ENCODE results near the gene HDGFL1.

The HDGFL1 gene

DNA sequence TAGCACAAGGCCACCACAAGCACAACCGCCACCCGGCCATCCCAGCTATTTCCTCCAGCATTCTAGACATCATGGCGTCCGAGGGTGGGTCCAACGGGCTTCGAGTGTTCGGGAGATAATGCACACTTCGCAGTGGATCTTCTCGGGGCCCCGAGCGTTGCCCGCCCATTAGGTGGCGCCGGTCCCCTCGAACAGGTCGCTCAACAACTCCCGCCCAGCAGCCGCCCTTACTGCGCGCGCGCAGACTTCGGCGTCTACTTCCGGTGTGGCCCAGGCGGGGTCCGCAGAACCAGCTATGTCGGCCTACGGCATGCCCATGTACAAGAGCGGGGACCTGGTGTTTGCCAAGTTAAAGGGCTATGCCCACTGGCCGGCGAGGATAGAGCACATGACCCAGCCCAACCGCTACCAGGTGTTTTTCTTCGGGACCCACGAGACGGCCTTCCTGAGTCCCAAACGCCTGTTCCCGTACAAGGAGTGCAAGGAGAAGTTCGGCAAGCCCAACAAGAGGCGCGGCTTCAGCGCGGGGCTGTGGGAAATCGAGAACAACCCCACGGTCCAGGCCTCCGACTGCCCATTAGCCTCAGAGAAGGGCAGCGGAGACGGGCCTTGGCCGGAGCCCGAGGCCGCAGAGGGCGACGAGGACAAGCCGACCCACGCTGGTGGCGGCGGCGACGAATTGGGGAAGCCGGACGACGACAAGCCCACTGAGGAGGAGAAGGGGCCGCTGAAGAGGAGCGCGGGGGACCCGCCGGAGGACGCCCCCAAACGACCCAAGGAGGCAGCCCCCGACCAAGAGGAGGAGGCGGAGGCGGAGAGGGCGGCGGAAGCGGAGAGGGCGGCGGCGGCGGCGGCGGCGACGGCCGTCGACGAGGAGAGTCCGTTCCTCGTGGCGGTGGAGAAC lies at the start of gene HDGFL1:
HDGFL1 (plus strand) TSS at position 286 of the 904 bp plus-strand sequence; CDS start at position 296, 10 bp downstream.
- DNase-seq = no peak

DNA sequence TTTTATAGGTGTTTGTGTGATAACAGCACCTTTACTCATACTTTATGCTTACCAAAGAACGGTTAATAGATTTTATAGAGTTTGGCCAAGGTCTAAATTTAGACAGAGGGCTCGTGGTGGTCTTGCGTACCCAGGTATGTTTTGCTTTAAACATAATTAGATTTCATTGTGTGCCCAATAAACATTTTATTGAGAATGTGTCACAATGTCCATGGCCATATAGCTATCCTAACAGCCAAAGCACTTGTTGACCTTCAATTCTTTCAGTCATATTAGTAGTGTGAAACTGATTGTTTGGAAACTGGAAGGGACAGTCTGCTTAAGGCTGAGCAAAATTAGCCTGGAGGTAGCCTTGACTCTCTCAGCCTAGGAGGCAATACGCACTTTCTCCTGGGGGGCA lies 48.3 kb upstream of the HDGFL1 start:
- no peak for DNase-seq

- DNase-seq = no peak
Observed at GRCh38 chr6:22526736-22527135, 42.6 kb upstream of the HDGFL1 start.

GRCh38 chr6:22529866-22530265 lies 39.5 kb upstream of the HDGFL1 start:
- no peak for DNase-seq

DNA sequence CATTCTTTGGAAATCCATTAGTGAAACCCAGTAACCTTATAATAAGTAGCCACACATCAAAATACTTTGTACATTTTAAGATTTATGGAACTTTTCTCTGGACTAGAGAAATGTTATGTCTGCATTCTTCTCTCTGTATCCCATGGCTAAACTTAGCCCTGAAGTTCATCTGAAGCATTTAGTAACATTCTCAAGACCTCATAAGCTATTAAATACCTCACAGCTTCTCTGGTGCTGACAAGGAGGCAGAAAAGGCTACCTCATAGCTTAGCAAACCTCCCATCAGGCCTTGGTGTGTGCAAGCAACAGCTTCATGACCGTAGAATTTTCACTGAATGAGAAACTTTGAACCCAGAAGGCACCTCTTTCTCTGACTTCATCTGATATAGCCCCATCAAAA lies 38.9 kb upstream of the HDGFL1 start:
- no peak for DNase-seq

- no peak for DNase-seq
Observed at GRCh38 chr6:22536122-22536521, 33.2 kb upstream of the HDGFL1 start.

DNA sequence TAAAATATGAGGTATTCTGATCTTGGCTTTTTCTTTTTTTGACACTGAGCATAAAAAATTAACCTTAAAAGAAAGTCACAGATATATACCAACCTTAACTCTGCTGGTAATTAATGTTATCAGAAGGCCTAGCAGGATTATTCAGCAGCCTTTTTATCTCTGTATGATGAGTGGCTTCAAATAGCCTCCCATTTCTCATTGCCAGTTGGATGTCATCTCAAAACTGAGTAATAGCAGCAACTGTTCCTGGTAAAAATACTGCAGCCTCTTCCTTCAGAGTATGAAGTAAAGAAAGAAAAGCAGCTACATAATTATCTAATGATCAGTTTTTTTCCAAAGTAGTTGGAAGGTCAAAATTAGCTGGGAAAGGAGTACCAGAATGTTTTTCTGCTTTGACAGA lies 24.9 kb upstream of the HDGFL1 start:
- no peak for DNase-seq

- DNase-seq = no peak
Observed at GRCh38 chr6:22545051-22545450, 24.3 kb upstream of the HDGFL1 start.

DNA sequence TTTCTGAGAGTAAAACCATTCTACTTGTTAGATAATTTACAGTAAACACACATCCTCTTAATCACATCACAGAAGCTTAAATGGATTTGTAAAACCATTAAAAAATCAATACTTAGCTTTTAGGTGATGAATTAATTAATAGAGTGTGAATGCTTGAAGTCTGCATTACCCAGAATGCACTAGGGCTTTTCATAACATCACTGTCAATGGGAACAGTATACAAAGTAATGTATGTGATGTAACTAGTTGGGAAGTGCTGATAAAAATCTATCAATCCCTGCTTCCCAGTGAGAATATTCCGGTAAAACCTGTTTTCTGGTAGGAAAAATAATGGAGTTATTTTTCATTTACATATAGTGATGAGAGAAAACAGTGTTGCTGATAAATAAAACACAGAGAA lies 23.1 kb upstream of the HDGFL1 start:
- DNase-seq = no peak

DNA sequence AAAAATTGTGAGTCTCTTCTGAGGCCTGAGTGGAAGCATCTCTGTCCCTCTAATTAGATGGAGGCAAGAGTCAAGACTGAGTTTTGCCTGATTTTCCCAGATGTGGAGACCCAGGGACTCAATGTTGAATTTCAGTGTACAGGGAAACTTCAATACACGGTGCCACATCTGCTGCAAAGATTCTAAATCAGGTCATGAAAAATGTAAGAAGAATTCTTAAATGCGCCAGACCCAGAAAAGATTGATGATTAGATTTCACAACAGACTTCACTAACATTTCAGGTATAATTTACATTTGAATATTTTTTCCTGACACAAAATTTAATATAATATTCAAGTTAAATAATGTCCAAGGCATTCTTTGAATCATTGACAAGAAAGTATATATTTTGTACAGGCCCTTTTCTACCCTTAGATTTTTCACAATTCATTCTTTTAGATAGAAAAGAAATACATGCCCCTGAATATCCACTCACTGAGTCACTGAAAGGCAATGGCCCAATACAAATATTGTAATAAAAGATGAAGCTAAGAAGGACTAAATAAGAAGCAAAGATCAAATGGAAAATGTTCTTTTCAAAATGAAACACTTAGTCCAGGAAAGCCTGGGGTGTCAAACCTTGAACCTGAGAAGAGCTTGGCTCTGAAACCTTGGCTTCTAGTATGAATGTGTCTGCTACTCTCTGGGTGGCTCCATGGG lies 18.2 kb upstream of the HDGFL1 start:
- DNase-seq = no peak

DNA sequence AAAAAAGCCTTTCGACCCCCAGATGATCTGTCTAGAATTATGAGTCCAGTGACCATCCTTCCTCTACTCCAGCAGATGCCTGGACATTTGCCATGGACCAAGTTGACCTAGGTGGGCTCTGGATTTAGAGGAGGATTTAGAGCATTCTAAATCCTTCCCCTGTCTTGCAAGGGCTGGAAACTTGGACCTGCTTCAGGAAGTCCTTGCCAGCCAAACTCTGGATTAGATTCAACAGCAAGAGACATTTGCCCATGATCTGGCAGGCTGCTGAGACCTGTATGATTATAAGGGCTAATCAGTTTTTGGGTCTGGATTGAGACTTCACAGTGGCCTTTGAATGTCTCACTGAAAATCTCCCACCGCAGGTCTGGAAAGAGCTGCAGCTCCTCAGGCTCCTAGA lies 13.1 kb upstream of the HDGFL1 start:
- DNase-seq = no peak

DNA sequence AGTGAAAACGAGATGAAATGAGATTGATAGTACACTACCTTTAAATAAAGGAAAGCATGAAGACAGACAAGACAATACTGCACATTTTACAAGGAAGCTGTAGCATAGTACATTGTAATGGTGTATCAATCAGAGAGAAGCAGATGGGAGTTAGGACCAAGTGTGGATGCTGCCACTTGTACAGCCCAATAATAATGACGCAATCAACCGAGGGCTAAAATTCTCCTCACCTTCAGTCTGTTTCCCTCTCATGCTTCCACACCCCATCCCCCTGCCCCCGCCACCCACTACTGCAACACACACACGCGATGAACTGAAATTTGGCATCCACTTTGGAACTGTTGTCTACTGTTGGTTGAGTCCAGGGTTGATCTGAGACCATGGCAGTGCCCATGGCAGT lies 12.4 kb upstream of the HDGFL1 start:
- no peak for DNase-seq

GRCh38 chr6:22558288-22558882 lies 11.0 kb upstream of the HDGFL1 start:
- no peak for DNase-seq

- no peak for DNase-seq
Observed at GRCh38 chr6:22568854-22569253, 512 bp upstream of the HDGFL1 start.

DNA sequence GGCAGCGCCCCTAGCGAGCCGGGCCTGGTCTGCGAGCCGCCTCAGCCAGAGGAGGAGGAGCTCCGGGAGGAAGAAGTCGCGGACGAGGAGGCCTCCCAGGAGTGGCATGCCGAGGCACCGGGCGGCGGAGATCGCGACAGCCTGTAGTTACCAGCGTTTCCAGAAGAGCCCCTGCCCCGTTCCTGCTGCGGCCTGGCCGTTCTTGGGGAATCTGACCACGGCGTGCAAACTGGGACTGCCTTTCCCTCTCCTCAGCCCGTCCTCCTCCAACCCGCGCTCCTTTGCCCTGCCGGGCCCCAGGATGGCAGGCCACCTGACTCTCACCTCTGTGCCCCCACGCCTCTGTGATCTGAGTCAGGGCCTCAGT lies 802 bp downstream of the HDGFL1 start:
- no peak for DNase-seq

DNA sequence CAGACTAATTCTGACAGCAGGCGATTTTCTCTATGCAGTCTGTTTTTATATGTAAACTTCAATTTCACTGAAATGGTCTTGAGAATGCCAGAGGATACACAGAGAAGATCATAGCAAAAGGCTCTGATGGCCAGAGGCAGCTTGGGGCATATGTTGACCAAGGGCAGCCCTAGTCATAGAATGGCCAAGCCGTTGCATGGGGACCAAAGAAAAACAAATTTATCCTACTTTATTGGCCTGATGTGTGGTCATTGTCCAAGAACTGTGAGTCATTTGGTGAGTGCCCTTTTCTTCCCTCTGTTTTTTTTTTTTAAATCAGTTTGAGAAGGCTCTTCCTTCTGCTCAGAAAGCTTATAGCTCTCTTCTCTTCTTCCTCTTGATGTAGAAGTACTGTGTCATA lies 5.8 kb downstream of the HDGFL1 start:
- no peak for DNase-seq

- DNase-seq = no peak
Observed at GRCh38 chr6:22579439-22579838, 10.1 kb downstream of the HDGFL1 start.

DNA sequence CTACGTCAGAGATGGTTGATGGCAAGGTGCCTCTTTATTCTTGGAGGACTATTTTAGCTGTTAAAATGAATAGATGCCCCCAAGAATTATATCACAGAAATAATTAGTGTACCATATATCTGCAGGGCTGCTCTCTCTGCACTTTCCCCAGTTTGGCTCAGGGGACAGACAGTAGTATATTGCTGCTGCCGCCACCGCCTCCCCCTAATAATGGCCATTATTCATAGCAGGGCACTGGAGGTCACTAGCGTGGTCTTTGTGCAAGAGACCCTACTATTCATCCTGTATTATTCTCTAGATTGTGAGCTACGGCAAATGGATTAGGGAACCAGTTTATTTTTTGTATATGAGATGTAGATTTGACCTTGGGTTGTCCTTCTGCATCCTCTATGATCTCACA lies 11.0 kb downstream of the HDGFL1 start:
- no peak for DNase-seq

DNA sequence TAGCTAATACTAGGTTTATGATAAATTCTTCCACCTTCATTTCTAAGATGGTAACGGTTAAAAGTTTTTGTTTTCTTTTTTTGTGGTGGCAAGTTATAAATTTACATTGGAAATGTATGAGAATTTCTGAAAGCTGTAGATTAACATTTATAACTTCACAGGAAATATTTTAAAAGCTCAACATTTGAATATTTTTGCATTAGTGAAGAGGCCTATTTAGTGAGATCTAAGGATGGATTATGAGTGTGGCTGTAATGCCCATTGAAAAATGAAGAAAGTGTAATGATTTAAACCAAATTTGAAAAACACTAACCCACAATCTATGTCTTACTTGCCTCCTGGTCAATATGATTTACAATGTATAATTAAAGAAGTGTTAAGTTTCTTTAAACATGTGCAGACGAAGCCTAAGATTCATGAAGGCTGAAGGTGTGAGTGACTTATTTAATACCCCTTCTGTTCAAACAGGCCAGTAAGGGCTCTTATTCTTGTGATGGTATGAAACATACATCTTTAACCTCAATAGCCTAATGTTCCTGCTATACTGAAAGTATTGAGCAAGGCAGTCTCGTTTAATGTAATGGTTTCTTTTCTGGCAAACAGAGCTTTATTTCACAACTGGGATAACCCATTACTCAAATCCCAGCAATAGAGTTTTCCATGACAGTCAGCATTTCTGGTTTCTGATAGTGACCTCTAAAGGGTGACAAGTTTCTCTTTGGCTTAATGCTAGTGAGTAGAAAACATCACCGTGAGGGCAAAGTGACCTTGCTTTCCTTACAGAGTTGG lies 13.2 kb downstream of the HDGFL1 start:
- no peak for DNase-seq

GRCh38 chr6:22583230-22583629 lies 13.9 kb downstream of the HDGFL1 start:
- DNase-seq = no peak

GRCh38 chr6:22583927-22584326 lies 14.6 kb downstream of the HDGFL1 start:
- no peak for DNase-seq

DNA sequence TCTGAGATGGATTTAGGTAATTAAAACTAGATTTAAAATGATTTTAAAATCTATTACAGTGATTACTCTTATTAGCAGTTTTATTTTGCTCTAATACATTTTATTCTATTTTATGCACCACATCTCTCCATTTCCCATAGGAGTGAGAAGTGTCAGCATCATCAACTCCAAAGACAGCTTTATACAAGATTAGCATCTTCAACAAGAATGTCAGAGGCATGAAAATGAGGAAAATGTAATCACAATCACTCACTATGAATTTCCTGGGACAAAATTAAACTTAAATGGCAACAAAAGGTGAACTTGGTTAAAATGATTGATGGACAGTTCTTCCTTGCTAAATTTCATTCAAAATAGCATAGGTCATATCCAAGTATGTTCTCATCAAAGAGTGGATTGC lies 19.8 kb downstream of the HDGFL1 start:
- no peak for DNase-seq

- DNase-seq = no peak
Observed at GRCh38 chr6:22590423-22590822, 21.1 kb downstream of the HDGFL1 start.
